OCI-LY3 (cell line): ENCODE measurements around the gene WIZ.

Experiments used
- CTCF ChIP-seq: fragments of 200-600, 300-600 bp; sonication (generic); IDR thresholded peaks from 2 replicates; pipeline ENCODE4 v1.5.1; 2014; ENCODE audit warnings: antibody characterized with exemption, low read length, low read depth
- EZH2phosphoT487 ChIP-seq: fragments of 200-600 bp; shearing (Covaris generic); IDR thresholded peaks from 2 replicates; pipeline ENCODE4 v1.6.1; 2018; ENCODE audit warnings: antibody characterized with exemption, mixed run types, low read depth

GRCh38 chr19:15442142-15442920, 7.4 kb downstream of the WIZ start:
- TF ChIP-seq CTCF (no peak), EZH2phosphoT487 (no peak)
